GM18870 (cell line): ENCODE results near the gene EIPR1.

ENCODE experiments used
- ATAC-seq: cut with Tn5 transposase; IDR thresholded peaks from one replicate; pipeline ENCODE4 v1.9.1; 2021; ENCODE audit warnings: moderate library complexity; ENCODE audit not compliant: unreplicated experiment

Gene EIPR1

GRCh38 chr2:3277748-3278520 lies 99.7 kb downstream of the EIPR1 start:
- no peak for ATAC-seq

DNA sequence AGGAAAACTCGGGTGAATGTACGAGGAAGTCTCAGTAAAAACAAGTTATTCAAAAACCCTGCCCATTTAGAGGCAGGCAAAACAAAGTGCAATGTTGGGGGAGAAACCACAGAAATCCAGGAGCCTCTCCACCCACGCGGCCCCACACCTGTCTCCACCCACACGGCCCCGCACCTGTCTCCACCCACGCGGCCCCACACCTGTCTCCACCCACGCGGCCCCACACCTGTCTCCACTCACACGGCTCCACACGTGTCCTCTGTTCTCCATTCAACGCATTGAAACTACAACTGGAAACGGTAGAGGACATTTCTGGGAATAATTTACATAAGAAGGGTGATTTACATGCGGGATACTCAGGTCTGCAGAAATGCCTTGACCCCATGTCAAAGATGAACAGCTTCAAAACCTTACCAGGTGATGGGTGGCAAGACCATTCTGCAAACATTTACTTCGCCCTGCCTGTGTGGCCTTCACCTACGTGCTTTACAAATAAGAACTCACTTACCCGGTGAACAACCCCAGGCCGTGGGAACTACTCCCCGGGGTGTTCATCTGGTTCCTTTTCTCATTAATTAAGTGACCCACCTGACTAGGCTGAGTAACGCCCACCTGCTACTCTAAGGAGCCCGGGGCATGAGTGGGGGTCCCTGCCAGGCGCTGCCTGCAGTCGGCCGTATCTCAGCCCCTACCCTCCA lies 100.4 kb downstream of the EIPR1 start:
- no peak for ATAC-seq

GRCh38 chr2:3272761-3273160 lies 104.9 kb downstream of the EIPR1 start:
- ATAC-seq: no peak

DNA sequence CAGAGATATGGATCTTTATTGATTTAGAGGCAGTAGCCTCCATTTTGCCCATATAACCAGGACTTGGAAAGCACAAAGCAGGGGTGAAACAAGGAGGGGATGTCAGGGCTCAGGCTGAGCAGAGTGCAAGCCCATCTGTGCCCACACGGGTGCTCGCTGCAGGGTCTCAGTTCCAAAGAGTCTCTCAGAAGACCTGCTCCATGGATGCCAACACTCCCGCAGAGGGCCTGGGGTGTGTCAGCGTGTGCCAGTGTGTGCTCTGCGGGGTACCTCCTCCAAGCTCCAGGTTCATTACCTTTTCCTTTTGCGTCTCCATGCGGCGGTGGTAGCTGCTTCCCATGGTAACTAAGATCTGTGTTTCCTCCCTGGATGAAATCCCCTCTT lies 107.5 kb downstream of the EIPR1 start:
- no peak for ATAC-seq

DNA sequence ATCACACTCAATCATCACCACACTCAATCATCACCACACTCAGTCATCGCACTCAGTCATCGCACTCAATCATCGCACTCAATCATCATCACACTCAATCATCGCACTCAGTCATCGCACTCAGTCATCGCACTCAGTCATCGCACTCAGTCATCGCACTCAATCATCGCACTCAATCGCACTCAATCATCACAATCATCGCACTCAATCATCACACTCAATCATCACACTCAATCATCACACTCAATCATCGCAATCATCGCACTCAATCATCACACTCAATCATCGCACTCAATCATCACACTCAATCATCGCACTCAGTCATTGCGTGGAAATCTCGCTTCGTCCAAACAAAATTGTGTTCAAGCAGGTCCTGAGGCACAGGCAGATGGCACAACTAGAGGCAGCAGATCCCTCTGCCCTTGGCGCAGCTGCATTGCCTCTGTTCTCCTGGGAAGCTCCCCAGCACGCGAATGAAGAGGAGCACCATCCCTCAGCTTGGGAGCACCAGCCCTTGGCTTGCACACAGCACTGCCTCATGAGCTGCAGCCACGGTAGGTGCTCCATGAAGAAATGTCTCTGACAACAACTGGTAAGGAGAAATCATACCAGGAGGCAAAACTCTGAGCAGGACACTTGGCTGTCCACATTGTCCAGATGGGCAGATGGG lies 108.1 kb downstream of the EIPR1 start:
- ATAC-seq: no peak

GRCh38 chr2:3268705-3269029 lies 109.0 kb downstream of the EIPR1 start:
- no peak for ATAC-seq

DNA sequence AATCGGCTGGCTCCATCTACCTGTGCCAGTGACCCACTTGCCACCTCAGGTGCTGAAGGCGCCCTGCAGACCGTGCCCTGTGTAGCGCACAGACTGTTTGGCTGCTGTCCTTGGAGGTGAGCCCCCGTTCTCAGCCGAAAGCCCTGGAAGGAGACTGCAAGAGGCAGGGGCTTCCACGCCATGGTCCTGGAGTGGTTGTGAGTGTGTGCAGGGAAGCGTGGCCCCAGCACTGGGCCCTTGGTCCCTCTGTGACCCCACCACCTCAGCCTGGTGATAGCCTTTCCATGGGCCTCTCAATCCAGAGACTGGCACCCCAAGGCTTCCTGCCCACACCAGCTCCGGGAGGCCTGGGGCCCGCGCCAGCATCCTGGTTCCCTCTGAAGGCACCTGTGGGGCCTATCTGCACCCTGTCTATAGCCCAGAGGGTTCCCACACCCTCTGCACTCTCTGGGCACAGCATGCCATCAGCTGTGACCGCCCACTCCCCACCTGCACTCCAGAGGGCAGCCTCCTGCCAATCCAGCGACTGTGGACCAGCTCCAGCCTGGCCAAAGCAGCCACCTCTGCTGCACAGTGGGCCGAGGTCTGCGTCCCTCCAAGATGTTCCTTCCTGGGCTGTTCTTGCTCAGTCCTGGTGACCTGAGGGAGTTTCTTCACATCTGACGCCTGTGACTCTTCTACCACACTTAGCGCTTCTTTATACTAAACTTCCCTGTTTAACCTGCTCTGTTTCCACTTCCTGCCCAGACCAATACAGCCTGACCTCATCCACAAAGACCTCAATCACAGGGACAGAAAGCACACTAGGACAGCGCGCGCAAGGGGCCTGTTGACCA lies 109.5 kb downstream of the EIPR1 start:
- no peak for ATAC-seq

GRCh38 chr2:3266925-3267867 lies 110.4 kb downstream of the EIPR1 start:
- ATAC-seq: no peak

DNA sequence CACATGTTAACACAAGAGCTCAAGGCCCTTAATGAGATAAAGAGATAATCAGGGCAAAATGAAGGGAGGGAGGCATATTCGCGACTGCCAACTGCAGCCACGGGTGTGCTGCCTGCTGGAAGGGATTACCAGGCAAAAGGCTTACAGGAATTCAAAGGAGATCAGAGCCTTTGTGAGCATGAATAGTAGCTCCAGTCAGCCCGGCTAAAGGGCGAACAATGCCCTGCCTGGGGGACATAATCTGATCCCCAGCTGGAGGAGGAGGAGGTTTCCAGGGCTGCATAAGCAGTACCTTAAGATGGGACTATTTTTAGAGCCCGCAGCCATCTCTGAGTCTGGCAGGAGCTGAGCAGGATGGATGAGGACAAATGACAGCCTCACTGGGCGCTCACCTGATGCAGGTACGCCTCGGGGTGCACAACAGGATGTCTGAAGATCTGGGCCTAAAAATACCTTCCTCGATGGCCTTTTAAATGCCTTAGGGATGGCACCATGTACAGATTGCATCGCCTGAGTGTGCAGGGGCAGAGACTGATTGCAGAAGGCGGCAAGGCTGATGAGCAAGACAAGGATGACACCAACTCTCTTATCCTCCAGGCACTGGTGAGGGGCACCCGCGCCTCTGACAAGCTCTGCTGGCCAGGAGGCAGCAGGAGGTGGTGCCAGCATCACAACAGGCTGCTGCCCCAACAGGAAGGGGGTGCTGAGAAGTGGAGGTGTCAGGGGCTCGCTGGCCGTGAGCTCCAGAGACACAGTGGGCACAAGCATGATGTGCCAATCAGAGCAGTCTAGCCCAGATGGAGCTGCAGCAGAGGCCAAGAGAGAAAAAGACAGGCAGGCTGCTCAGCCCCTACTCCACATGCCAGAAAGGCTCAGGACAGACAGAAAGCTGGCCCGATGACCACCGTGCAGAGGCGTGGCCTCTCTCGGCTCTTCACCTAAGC lies 111.4 kb downstream of the EIPR1 start:
- no peak for ATAC-seq

GRCh38 chr2:3265471-3265870 lies 112.1 kb downstream of the EIPR1 start:
- no peak for ATAC-seq

GRCh38 chr2:3264010-3264744 lies 113.4 kb downstream of the EIPR1 start:
- no peak for ATAC-seq

- no peak for ATAC-seq
These were observed 114.1 kb downstream of the EIPR1 start for GRCh38 chr2:3263487-3263886.

DNA sequence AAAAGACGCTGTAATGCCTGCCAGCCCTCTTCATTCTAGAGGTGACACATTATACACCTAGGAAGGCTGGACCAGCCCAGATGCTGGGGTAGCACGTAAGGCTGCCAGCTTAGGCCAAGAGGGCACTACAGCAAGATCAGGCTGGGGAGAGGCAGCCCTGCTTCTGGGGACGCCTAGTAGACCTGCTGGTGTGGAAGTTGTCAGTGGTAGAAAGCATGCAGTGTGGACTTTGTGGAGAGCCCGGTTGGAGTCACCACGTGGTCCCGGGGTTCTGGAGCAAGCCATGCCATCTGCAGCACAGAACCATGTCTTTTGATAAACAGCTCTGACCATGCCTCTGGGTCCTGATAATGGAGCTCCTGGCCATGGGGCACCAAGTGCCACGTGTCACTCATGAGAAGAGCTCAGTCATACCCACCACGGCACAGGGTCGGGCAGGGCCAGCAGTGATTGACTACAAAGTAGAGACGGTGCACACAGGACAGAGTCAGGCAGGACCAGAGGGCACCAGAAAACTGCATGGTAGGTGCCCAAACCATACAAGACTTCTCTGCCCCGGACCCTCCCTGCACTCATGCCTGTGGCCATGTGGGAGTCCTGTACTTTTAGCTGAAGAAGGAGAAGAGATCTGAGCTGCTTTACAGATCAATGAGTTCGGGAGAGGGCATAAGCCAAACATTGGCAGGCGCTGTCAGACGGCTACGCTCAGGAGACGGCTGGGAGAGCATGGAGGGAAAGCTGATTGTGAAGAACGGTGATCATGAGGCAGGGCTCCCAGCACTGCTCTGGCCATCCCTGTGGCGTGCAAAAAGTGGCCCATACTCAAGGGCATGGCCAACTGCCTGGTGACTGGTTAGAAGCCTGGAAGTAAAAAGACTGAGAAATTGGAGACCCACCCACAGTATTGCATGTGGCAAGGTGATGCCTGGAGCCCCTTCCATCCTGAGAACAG lies 114.9 kb downstream of the EIPR1 start:
- no peak for ATAC-seq

GRCh38 chr2:3261511-3261910 lies 116.1 kb downstream of the EIPR1 start:
- no peak for ATAC-seq

DNA sequence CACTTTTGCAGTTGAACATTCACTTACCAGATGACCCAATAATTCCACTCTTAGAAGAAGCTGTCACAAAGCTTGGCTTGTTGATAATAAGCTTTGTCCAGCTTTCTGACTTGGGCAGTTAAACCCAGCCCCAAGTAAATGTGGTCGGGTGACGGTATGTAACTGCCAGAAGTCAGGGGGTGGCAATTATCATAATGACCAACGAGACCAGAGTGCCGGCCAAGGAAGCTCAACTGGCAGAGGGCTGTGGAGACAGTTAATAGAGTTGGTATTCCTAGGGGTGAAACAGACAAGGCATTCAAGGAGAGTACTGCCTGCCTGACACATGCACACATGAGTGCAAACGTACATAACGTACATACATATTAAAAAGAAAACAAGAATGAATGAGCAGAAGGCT lies 116.7 kb downstream of the EIPR1 start:
- no peak for ATAC-seq

GRCh38 chr2:3257826-3258225 lies 119.8 kb downstream of the EIPR1 start:
- no peak for ATAC-seq

GRCh38 chr2:3257166-3257565 lies 120.5 kb downstream of the EIPR1 start:
- no peak for ATAC-seq
